ENCODE results near the gene FHAD1.

DNA sequence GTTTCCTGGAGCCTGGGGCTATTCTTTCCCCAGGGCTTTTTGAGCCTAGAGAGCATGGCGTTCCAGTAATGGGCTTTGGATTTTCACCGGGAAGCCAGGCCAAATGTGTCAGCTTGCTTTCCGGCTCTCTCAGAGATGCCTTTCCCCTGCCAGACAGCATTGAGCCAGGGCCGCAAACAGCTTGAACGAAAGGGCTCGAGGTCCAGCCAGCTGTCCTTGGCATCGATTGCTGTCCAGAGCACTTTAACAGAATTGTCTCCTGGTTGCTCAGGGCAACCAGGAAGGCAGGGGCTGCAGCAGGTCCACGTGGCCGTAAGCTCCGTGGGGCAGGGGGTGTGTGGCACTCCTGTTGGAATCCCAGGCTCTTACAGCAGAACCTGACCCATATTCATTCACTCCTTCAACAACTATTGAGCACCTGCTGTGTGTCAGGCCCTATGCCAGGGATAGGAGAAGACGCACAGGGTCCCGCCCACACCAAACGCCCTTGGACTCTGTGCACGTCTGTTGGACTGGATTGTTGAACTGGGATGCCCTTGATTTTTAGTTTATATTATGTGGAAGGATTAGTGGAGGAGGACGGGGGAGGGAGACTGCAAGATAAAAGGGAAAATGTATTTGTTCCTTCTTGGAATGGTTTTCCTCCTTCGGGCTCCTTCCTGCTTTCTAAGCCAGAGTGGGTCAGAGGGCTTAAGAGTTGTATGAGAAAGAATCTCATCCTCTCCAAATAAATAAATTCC, 123.9 kb downstream of the FHAD1 start:
- TF ChIP-seq, protein P1, sequence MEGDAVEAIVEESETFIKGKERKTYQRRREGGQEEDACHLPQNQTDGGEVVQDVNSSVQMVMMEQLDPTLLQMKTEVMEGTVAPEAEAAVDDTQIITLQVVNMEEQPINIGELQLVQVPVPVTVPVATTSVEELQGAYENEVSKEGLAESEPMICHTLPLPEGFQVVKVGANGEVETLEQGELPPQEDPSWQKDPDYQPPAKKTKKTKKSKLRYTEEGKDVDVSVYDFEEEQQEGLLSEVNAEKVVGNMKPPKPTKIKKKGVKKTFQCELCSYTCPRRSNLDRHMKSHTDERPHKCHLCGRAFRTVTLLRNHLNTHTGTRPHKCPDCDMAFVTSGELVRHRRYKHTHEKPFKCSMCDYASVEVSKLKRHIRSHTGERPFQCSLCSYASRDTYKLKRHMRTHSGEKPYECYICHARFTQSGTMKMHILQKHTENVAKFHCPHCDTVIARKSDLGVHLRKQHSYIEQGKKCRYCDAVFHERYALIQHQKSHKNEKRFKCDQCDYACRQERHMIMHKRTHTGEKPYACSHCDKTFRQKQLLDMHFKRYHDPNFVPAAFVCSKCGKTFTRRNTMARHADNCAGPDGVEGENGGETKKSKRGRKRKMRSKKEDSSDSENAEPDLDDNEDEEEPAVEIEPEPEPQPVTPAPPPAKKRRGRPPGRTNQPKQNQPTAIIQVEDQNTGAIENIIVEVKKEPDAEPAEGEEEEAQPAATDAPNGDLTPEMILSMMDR (conservative IDR thresholded peaks at IDR 0.05 in 1 of 2, IDR thresholded peaks at IDR 0.05 in 1 of 2; ENCODE audit: extremely low read depth in 1 of 2, insufficient read depth in 1 of 2, low read depth in 1 of 2, low read length in 2 of 2), result no peak
- no peak for TF ChIP-seq EZH2 (IDR thresholded peaks at IDR 0.05; ENCODE audit: borderline replicate concordance, low read length)

Data from mammary epithelial cell (primary cell).